Mesothelial cell of epicardium (in vitro differentiated cells): ENCODE results near the gene SCN7A. TPM values are rescaled to one million over a fixed set of nuclear protein-coding genes. Genes with fewer than 3 reads are reported as not detected.

Source experiments
- DNase-seq, 2 experiments: peaks; one replicate each; pipeline ENCODE4 v3.0.0; 2021; ENCODE audit warnings: low spot score in 2 of 2; ENCODE audit not compliant: unreplicated experiment in 2 of 2
- H3K27ac Mint-ChIP-seq: 2 replicates; pipeline ENCODE4 v1.8.0; 2021; ENCODE audit warnings: mixed read lengths
- H3K27me3 Mint-ChIP-seq: 2 replicates; pipeline ENCODE4 v1.8.0; 2021; ENCODE audit warnings: low read depth, mixed read lengths
- H3K36me3 Mint-ChIP-seq: 2 replicates; pipeline ENCODE4 v1.8.0; 2021; ENCODE audit warnings: mixed read lengths
- H3K4me1 Mint-ChIP-seq: 2 replicates; pipeline ENCODE4 v1.8.0; 2021; ENCODE audit warnings: mixed read lengths
- H3K4me3 Mint-ChIP-seq: 2 replicates; pipeline ENCODE4 v1.8.0; 2021; ENCODE audit warnings: mild to moderate bottlenecking, moderate library complexity, mixed read lengths
- H3K9me3 Mint-ChIP-seq: 2 replicates; pipeline ENCODE4 v1.8.0; 2021; ENCODE audit warnings: mixed read lengths
- CTCF ChIP-seq: fragments of 200-600 bp; sonication (generic); IDR thresholded peaks from one replicate; pipeline ENCODE4 v1.5.0; 2021; ENCODE audit warnings: antibody characterized with exemption; ENCODE audit not compliant: unreplicated experiment
- total RNA-seq: library from RNA; stranded (reverse); gene quantifications from 3 replicates; pipeline ENCODE4 v1.2.1, GENCODE V29; 2021

SCN7A gene
- total RNA-seq, 1 donor from 2014 or later: 2.5 TPM

GRCh38 chr2:166376873-166377272 lies 117.2 kb downstream of the SCN7A start:
- H3K27ac Mint-ChIP-seq: no peak overlapping the region
- H3K27me3 Mint-ChIP-seq: peaks cover 75% of the 10 kb centered on the region
- no peak overlapping the region for H3K4me3 Mint-ChIP-seq
- H3K4me1 Mint-ChIP-seq: peaks cover 19% of the 10 kb centered on the region
- no peaks in the 10 kb centered on the region for H3K9me3 Mint-ChIP-seq
- DNase-seq: no peak
- no peaks in the 10 kb centered on the region for H3K36me3 Mint-ChIP-seq
- TF ChIP-seq CTCF: no peak

GRCh38 chr2:166376488-166376828 lies 117.6 kb downstream of the SCN7A start:
- Mint-ChIP-seq H3K4me1 (peaks cover 19% of the 10 kb centered on the region), H3K4me3 (peak overlapping the region; percentile 67), H3K27me3 (peaks cover 75% of the 10 kb centered on the region), H3K9me3 (no peaks in the 10 kb centered on the region), H3K36me3 (no peaks in the 10 kb centered on the region), H3K27ac (no peak overlapping the region)
- TF ChIP-seq CTCF: no peak
- DNase-seq: no peak

- H3K4me3 Mint-ChIP-seq: peak within 1 kb of the TSS; percentile 67
- peaks cover 19% of the 10 kb centered on the region for H3K4me1 Mint-ChIP-seq
- peak; percentile 50 to 66 for DNase-seq
- TF ChIP-seq CTCF: no peak
- peaks cover 72% of the 10 kb centered on the region for H3K27me3 Mint-ChIP-seq
- H3K9me3 Mint-ChIP-seq: no peaks in the 10 kb centered on the region
- H3K36me3 Mint-ChIP-seq: no peaks in the 10 kb centered on the region
- no peak within 1 kb of the TSS for H3K27ac Mint-ChIP-seq
These were observed 118.1 kb downstream of the SCN7A start, which contains the start of gene SCN9A for GRCh38 chr2:166375736-166376487. Gene SCN9A (minus strand): TSS chr2:166375944. CDS start chr2:166311756, 64,188 bp downstream.

- H3K27me3 Mint-ChIP-seq: peaks cover 66% of the 10 kb centered on the region
These were observed 118.8 kb downstream of the SCN7A start for GRCh38 chr2:166375195-166375735.

GRCh38 chr2:166373951-166374350 lies 120.1 kb downstream of the SCN7A start:
- DNase-seq: peak; percentile 48
- TF ChIP-seq CTCF: no peak
- Mint-ChIP-seq H3K4me3 (no peak overlapping the region), H3K27ac (no peak overlapping the region), H3K4me1 (peaks cover 19% of the 10 kb centered on the region), H3K27me3 (peaks cover 54% of the 10 kb centered on the region), H3K36me3 (no peaks in the 10 kb centered on the region), H3K9me3 (no peaks in the 10 kb centered on the region)

More at GRCh38 chr2:166375195-166375735, 118.8 kb downstream of the SCN7A start:
- Mint-ChIP-seq H3K36me3 (no peaks in the 10 kb centered on the region), H3K4me3 (peak overlapping the region; percentile 67), H3K27ac (no peak overlapping the region), H3K4me1 (peaks cover 19% of the 10 kb centered on the region), H3K9me3 (no peaks in the 10 kb centered on the region)
- DNase-seq: peak in 1 of 2 experiments; percentile 39
- TF ChIP-seq CTCF: no peak
